Right atrium auricular region (tissue), 2 donors: ENCODE data around the gene UBIAD1. TPM values are rescaled to one million over a fixed set of nuclear protein-coding genes. Genes with fewer than 3 reads are reported as not detected.

Experiments
- DNase-seq: peaks from one replicate; pipeline ENCODE4 v3.0.0-alpha.2; 2019; ENCODE audit warnings: low spot score
- H3K27ac ChIP-seq, 2 donors: fragments of 200-600 bp; sonication (generic); 1 replicate in 1 of 2; 2 replicates in 1 of 2; pipeline ENCODE4 v1.5.1; 2016 to 2019
- H3K27me3 ChIP-seq, 2 donors: fragments of 200-600 bp; sonication (generic); one replicate each; pipeline versions ENCODE4 v1.5.1 to v1.6.0; 2017 to 2019
- H3K36me3 ChIP-seq: fragments of 200-600 bp; sonication (generic); one replicate; pipeline ENCODE4 v1.5.1; 2016
- H3K4me1 ChIP-seq, 2 donors: fragments of 200-600 bp; sonication (generic); one replicate each; pipeline versions ENCODE4 v1.5.1 to v1.6.0; 2017 to 2019
- H3K4me3 ChIP-seq, 2 donors: fragments of 200-600 bp; sonication (generic); 1 replicate in 1 of 2; 2 replicates in 1 of 2; pipeline ENCODE4 v1.5.1; 2017 to 2019; ENCODE audit warnings: mild to moderate bottlenecking in 1 of 2, moderate library complexity in 1 of 2
- H3K9me3 ChIP-seq, 2 donors: fragments of 200-600 bp; sonication (generic); one replicate each; pipeline ENCODE4 v1.5.1; 2019
- total RNA-seq, 2 donors: library from RNA; depleted of rRNA; stranded (reverse); fragments of >200 nt; gene quantifications; one replicate each; pipeline ENCODE4 v1.1.0, GENCODE V29; 2016
- TF ChIP-seq, protein P1 (sequence below), 2 donors: fragments of 200-600 bp; sonication (generic); IDR thresholded peaks; one replicate each; pipeline ENCODE4 v1.5.1; 2019; ENCODE audit warnings: antibody characterized with exemption in 2 of 2

UBIAD1 gene
- total RNA-seq, 2 donors from 2014 or later, result 12.0 to 13.9 TPM

DNA sequence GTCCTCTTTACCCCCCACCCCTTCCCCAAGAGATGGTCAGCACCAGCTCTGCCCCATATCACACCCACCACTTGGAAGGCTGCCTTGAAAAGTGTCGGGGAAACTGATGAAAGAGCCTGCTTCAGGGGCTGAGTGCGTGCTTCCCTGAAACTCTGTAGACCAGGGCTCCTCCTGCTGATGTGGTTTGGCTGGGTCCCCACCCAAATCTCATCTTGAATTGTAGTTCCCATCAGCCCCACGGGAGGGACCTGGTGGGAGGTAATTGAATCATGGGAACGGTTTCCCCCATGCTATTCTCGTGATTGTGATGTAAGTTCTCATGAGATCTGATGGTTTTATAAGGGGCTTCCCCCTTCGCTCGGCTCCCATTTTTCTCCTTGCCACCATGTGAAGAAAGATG is 36.4 kb downstream of the UBIAD1 start:
- no peak overlapping the region for H3K4me3 ChIP-seq
- H3K36me3 ChIP-seq, result no peaks in the 10 kb centered on the region
- H3K4me1 ChIP-seq, result no peaks in the 10 kb centered on the region
- H3K27me3 ChIP-seq, result no peaks in the 10 kb centered on the region
- TF ChIP-seq, protein P1, sequence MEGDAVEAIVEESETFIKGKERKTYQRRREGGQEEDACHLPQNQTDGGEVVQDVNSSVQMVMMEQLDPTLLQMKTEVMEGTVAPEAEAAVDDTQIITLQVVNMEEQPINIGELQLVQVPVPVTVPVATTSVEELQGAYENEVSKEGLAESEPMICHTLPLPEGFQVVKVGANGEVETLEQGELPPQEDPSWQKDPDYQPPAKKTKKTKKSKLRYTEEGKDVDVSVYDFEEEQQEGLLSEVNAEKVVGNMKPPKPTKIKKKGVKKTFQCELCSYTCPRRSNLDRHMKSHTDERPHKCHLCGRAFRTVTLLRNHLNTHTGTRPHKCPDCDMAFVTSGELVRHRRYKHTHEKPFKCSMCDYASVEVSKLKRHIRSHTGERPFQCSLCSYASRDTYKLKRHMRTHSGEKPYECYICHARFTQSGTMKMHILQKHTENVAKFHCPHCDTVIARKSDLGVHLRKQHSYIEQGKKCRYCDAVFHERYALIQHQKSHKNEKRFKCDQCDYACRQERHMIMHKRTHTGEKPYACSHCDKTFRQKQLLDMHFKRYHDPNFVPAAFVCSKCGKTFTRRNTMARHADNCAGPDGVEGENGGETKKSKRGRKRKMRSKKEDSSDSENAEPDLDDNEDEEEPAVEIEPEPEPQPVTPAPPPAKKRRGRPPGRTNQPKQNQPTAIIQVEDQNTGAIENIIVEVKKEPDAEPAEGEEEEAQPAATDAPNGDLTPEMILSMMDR (IDR thresholded peaks at IDR 0.05), result no peak
- H3K27ac ChIP-seq, result no peak overlapping the region
- DNase-seq, result no peak
- H3K9me3 ChIP-seq, result no peaks in the 10 kb centered on the region

DNA sequence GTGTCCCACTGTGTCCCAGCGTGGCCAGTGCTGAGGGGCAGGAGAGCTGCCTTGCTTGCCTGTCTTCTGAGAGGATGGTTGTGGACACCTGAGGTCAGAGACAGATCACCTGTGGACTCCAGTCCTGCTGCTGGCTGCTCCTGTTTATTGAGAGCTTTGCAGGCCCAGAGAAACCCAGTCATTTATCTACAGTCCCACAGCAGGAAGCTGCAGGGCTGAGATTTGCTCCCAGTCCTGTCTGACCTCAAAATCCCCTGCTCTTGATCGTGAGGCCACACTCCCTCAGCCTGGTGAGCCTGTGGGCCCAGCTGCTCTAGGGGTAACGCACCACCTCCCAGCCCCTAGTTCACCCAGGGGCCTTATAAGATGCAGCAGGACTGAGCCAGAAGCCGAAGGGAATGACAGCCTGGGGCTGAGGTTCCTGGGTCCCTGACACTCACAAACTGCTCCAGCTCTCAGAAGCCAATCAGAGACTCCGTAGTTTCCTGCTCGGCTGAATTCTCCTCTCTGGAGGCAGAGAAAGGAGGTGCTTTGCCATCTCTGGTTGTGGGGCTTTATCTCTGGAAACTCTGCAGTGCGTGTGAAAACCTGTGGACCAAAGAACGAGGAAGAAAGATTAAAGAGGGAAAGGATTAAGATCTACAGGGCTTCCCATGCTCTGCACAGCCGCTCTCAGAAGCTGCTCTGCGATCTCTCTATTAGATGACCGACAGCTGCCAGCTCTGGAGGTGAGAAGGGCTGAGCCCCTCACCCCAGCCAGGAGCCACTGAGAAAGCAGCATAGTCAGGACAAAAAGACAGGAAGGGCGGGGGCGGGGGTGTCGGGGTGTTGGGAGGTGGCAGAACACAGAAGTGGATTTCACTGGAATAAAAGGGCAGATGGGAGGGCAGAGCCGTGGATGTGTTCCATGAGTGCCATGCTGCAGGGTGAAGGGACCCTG is 39.1 kb downstream of the UBIAD1 start:
- Histone ChIP-seq H3K36me3 (no peaks in the 10 kb centered on the region), H3K27ac (no peak overlapping the region), H3K9me3 (no peaks in the 10 kb centered on the region), H3K4me1 (no peaks in the 10 kb centered on the region), H3K27me3 (no peaks in the 10 kb centered on the region), H3K4me3 (no peak overlapping the region)
- no peak for DNase-seq
- TF ChIP-seq, protein P1 (IDR thresholded peaks at IDR 0.05), result no peak

DNA sequence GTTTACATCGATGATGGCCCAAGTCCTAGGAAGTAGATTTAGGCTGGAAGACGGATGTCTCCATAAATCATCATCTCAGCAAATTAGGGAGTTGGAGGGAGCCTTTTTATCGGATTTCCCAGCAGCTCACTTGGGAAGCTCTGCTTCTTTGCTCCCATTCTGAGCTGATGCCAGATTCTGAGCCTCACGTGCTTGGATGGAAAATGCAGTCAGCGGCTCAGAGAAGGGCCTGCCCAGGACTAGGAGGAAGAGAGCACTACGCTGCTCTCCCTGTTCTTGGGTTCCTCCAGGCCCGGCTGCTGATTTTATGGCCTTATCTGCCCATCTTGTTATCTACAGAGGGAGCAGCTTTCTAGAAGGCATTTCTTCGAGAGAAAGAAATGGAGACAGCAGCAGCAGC is 42.0 kb downstream of the UBIAD1 start:
- no peak for DNase-seq
- H3K27ac ChIP-seq, result no peak overlapping the region
- no peaks in the 10 kb centered on the region for H3K9me3 ChIP-seq
- no peaks in the 10 kb centered on the region for H3K4me1 ChIP-seq
- no peaks in the 10 kb centered on the region for H3K36me3 ChIP-seq
- no peaks in the 10 kb centered on the region for H3K27me3 ChIP-seq
- no peak overlapping the region for H3K4me3 ChIP-seq
- TF ChIP-seq, protein P1 (IDR thresholded peaks at IDR 0.05), result no peak

DNA sequence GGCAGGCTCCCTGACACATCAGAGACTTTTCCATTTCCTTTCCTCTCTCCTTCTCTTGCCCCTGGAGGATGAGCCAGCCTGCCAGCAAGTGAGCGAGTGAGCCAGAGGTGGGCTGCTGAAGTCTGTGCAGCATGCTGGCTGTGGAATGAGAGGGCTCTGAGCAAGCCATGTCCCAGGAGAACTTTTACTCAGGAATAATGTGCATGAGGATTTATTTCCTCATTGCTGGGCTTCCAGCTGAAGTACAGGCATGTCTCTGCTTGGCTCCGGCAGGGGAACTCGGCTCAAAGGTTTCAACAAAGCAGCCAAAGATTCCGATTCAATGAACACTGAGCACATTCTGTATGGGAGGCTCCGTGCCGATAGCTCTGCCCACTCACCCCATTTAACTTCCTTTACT is 43.7 kb downstream of the UBIAD1 start:
- Histone ChIP-seq H3K36me3 (no peaks in the 10 kb centered on the region), H3K4me1 (no peaks in the 10 kb centered on the region), H3K9me3 (no peaks in the 10 kb centered on the region), H3K27ac (no peak overlapping the region), H3K4me3 (no peak overlapping the region), H3K27me3 (no peaks in the 10 kb centered on the region)
- TF ChIP-seq, protein P1 (IDR thresholded peaks at IDR 0.05), result no peak
- no peak for DNase-seq

DNA sequence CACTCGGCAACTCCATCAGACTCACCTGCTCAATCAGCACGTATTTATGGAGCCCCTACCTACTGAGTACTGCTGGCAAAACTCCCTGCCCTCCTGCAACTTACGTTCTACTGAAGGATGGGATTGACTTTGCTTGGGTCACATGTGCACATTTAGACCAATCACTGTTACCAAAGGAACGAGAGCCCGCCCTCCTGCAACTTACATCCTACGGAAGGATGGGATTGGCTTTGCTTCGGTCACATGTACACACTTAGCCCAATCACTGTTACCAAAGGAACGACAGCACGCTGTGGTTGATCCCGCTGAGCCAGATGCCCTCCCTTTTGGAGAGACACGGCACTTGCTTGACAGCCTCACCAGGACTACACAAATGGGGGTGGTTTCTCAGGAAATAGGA is 46.0 kb downstream of the UBIAD1 start:
- no peaks in the 10 kb centered on the region for H3K9me3 ChIP-seq
- TF ChIP-seq, protein P1 (IDR thresholded peaks at IDR 0.05), result no peak
- no peak overlapping the region for H3K4me3 ChIP-seq
- H3K27me3 ChIP-seq, result no peaks in the 10 kb centered on the region
- DNase-seq, result no peak
- H3K27ac ChIP-seq, result no peak overlapping the region
- H3K36me3 ChIP-seq, result no peaks in the 10 kb centered on the region
- no peaks in the 10 kb centered on the region for H3K4me1 ChIP-seq
